Tibial nerve (tissue), 4 donors: ENCODE data around the gene CA11. TPM values are rescaled to one million over a fixed set of nuclear protein-coding genes. Genes with fewer than 3 reads are reported as not detected.
A peak's percentile ranks its signal among the peaks of the same experiment; 100 is the strongest.
"Not testable (repeated sequence)": the region's sequence is repeated elsewhere in the genome, so short reads cannot be mapped to it uniquely, and the experiment has no call there.

Experiments used
- DNase-seq, 2 donors: peaks; one replicate each; pipeline ENCODE4 v3.0.0-alpha.2; 2019; ENCODE audit warnings: low spot score in 2 of 2
- H3K27ac ChIP-seq, 4 donors: fragments of 200-600 bp; sonication (generic) in 3 of 4; one replicate each; pipeline ENCODE4 v1.5.1; 2017 to 2019; ENCODE audit warnings: mild to moderate bottlenecking in 1 of 4
- H3K27me3 ChIP-seq, 2 donors: fragments of 200-600 bp; sonication (generic) in 1 of 2; one replicate each; pipeline versions ENCODE4 v1.5.1 to v1.6.0; 2017 to 2019
- H3K36me3 ChIP-seq, 3 donors: fragments of 200-600 bp; sonication (generic); one replicate each; pipeline ENCODE4 v1.5.1; 2018 to 2019
- H3K4me1 ChIP-seq, 4 donors: fragments of 200-600 bp; sonication (generic) in 3 of 4; one replicate each; pipeline ENCODE4 v1.5.1; 2017 to 2019
- H3K4me3 ChIP-seq, 4 donors: fragments of 200-600 bp; sonication (generic) in 3 of 4; one replicate each; pipeline ENCODE4 v1.5.1; 2017 to 2019; ENCODE audit warnings: mild to moderate bottlenecking in 1 of 4, moderate library complexity in 1 of 4
- H3K9me3 ChIP-seq, 4 donors: fragments of 200-600 bp; sonication (generic) in 3 of 4; one replicate each; pipeline ENCODE4 v1.5.1; 2017 to 2019
- EP300 ChIP-seq, 2 donors: sonication (generic); formaldehyde crosslinking; IDR thresholded peaks; one replicate each; pipeline ENCODE4 v1.6.1; 2017; ENCODE audit warnings: antibody characterized with exemption in 2 of 2, mild to moderate bottlenecking in 1 of 2
- POLR2A ChIP-seq, 2 donors: fragments of 450-650 bp; IDR thresholded peaks; one replicate each; pipeline ENCODE4 v1.6.1; 2017; ENCODE audit warnings: antibody characterized with exemption in 2 of 2, mild to moderate bottlenecking in 2 of 2, moderate library complexity in 2 of 2
- WGBS, 2 donors: methylation state at CpG; one replicate each; pipeline ENCODE4 v1.1.5; 2018; 5-methylcytosine and 5-hydroxymethylcytosine counted together
- total RNA-seq, 4 donors: library from RNA; depleted of rRNA; stranded (reverse); fragments of >200 nt; gene quantifications; one replicate each; pipeline ENCODE4 v1.1.0, GENCODE V29; 2016
- TF ChIP-seq, protein P1 (sequence below), 5 experiments: fragments of 200-600 bp in 3 of 5; fragments of 450-650 bp in 2 of 5; sonication (generic) in 3 of 5; IDR thresholded peaks; one replicate each; pipeline ENCODE4 v1.5.1; 2016 to 2019; ENCODE audit warnings: antibody characterized with exemption in 5 of 5, mild to moderate bottlenecking in 3 of 5, moderate library complexity in 2 of 5

CA11 gene
- total RNA-seq, 4 donors from 2014 or later, result 3.1 to 5.4 (median 4.0) TPM

DNA sequence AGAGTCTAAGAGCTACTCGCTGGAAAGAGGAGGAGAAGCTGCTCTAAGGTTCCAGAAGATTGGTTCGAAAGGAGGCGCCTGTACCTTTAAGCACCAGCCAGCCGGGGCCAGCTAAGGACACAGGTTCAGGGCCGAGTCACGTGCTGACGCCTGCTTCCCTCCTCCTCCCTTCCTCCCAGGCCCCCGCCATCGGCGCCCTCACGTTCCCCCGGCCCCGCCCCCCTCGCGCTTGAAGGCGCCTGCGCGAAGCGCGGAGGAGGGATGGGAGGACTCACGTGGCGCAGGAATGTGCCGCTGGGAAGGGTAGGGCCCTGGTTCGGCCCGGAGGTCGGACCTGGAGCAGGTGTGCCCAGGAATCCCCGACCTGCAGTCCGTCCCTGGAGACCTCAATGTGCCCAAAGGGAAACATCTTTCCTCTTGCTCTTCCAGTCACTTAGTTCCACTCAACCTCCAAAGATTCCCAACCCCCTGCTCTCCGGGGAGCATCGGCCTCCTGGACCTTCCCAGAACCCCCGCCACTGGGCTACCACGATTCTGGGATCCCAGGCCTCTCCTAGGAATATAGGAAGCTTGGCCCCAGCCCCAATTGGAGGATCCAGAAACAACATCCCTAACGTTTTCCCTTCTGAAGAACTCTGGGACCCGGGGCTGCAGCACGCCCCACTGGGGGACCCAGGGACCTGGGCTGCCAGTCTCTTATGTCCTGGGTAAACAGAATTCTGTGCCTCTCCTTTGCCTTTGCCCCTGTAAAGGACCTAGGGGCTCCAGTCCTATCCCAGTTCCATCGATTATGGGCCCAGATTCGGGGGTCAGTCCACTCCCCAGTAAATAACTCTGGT, 11.3 kb downstream of the CA11 start:
- Histone ChIP-seq H3K27ac (peak overlapping the region; percentile 94 to 99 (median 99)), H3K27me3 (no peaks in the 10 kb centered on the region), H3K36me3 (peaks cover 0 to 29% (median 0%) of the 10 kb centered on the region in 3 donors), H3K4me1 (peaks cover 0 to 81% (median 52%) of the 10 kb centered on the region in 4 donors), H3K9me3 (no peaks in the 10 kb centered on the region), H3K4me3 (peak overlapping the region; percentile 18 to 85 (median 60))
- DNase-seq, result peak; percentile 97 to 98
- TF ChIP-seq POLR2A (IDR thresholded peaks at IDR 0.05), result peak; percentile 28 to 78
- TF ChIP-seq, protein P1, sequence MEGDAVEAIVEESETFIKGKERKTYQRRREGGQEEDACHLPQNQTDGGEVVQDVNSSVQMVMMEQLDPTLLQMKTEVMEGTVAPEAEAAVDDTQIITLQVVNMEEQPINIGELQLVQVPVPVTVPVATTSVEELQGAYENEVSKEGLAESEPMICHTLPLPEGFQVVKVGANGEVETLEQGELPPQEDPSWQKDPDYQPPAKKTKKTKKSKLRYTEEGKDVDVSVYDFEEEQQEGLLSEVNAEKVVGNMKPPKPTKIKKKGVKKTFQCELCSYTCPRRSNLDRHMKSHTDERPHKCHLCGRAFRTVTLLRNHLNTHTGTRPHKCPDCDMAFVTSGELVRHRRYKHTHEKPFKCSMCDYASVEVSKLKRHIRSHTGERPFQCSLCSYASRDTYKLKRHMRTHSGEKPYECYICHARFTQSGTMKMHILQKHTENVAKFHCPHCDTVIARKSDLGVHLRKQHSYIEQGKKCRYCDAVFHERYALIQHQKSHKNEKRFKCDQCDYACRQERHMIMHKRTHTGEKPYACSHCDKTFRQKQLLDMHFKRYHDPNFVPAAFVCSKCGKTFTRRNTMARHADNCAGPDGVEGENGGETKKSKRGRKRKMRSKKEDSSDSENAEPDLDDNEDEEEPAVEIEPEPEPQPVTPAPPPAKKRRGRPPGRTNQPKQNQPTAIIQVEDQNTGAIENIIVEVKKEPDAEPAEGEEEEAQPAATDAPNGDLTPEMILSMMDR (IDR thresholded peaks at IDR 0.05), result peak in 1 of 5 experiments; percentile 39
- TF ChIP-seq EP300 (IDR thresholded peaks at IDR 0.05), result peak; percentile 96 to 98
- WGBS, 2 donors, result 3 to 6% methylated on average over 28 to 37 of the region's 37 CpGs

DNA sequence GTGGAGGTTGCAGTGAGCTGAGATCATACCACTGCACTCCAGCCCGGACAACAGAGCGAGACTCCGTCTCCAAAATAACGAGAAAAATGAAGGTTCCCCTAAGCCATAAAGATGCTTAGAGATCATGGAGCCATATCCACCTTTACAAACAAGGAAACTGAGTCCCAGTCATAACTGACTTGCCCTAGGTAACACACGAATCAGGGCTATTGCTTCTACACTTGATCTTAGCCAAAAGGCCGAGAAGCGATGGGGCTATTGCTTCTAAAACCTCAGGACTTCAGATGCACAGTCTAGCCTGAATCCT, 12.0 kb downstream of the CA11 start:
- TF ChIP-seq EP300 (IDR thresholded peaks at IDR 0.05) (no peak), POLR2A (IDR thresholded peaks at IDR 0.05) (no peak)
- TF ChIP-seq, protein P1 (IDR thresholded peaks at IDR 0.05), result no peak
- Histone ChIP-seq H3K9me3 (no peaks in the 10 kb centered on the region), H3K4me1 (peaks cover 0 to 84% (median 51%) of the 10 kb centered on the region in 4 donors), H3K27ac (peak overlapping the region; percentile 94 to 99 (median 99)), H3K27me3 (no peaks in the 10 kb centered on the region), H3K4me3 (peak overlapping the region in 2 of 4 donors; percentile 30 to 85), H3K36me3 (peaks cover 0 to 36% (median 0%) of the 10 kb centered on the region in 3 donors)
- DNase-seq, result no peak
- 39% methylated on average over 7 of the region's 7 CpGs for WGBS, 2 donors

DNA sequence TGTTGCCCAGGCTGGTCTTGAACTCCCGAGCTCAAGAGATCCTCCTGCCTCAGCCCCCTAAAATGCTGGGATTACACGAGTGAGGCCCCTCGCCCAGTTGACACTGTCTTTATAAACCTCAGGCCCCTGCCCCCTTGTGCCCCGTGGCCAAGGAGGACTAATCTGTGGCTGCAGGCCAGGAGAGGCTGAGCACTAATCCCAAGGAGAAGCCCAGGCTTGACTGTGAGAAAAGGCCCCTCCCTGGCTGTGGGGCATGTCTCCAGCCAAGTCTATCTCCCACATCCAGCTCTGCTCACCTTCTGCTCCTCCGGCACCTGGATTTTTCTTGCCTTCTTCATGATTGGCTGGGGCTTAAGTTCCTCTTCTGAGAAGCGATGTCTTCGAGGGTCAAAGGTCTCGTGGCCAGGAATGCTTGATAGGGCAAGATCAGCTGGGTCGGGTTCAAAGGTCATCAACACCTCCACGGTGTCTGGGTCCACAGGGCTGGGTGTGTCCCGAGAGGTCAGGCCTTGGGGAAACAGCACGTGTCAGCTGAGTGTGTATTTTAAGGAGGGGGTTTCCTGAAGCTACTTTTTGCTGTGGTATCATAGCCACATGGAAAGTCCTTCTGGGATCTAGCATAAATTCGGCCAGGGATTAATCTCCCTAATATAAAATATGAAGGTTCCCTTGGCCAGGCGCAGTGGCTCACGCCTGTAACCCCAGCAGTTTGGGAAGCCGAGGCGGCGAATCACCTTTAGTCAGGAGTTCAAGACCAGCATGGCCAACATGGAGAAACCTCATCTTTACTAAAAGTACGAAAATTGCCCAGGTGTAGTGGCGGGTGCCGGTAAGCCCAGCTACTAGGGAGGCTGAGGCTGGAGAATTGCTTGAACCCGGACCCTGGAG, 12.6 kb downstream of the CA11 start:
- Histone ChIP-seq H3K27ac (peak overlapping the region; percentile 94 to 99 (median 99)), H3K4me1 (peaks cover 0 to 84% (median 46%) of the 10 kb centered on the region in 4 donors)

DNA sequence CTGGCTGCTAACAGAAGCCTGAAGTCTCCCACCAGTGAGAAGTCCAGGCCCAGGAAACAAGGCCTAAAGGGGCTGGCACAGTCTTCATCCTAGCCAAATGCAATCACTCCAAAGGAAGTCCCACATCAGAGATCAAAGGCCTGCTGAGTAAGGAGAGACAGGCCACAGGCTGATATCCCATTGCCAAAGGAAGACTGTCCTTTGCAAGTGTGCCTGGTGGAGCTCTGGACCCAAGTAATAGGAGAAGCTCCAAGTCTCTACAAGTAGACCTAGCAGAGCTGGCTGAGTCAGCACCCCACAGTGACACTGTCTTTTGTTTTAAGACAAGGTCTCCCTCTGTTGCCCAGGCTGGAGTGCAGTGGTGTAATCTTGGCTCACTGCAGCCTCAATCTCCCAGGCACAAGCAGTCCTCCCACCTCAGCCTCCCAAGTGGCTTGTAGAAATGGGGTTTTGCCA, 13.3 kb downstream of the CA11 start:
- no peaks in the 10 kb centered on the region for H3K9me3 ChIP-seq
- H3K36me3 ChIP-seq, result peaks cover 0 to 49% (median 0%) of the 10 kb centered on the region in 3 donors
- H3K4me1 ChIP-seq, result peaks cover 0 to 84% (median 45%) of the 10 kb centered on the region in 4 donors
- no peak for DNase-seq
- H3K4me3 ChIP-seq, result no peak overlapping the region
- TF ChIP-seq POLR2A (IDR thresholded peaks at IDR 0.05), result no peak
- TF ChIP-seq, protein P1 (IDR thresholded peaks at IDR 0.05), result no peak
- no peak for TF ChIP-seq EP300 (IDR thresholded peaks at IDR 0.05)
- peak overlapping the region; percentile 94 to 99 (median 99) for H3K27ac ChIP-seq
- no peaks in the 10 kb centered on the region for H3K27me3 ChIP-seq

More for the DNA sequence above, 12.6 kb downstream of the CA11 start:
- Histone ChIP-seq H3K4me3 (peak overlapping the region in 1 of 4 donors; percentile 30), H3K36me3 (peaks cover 0 to 42% (median 0%) of the 10 kb centered on the region in 3 donors), H3K27me3 (no peaks in the 10 kb centered on the region), H3K9me3 (no peaks in the 10 kb centered on the region)
- TF ChIP-seq POLR2A (IDR thresholded peaks at IDR 0.05), result no peak
- no peak for TF ChIP-seq EP300 (IDR thresholded peaks at IDR 0.05)
- TF ChIP-seq, protein P1 (IDR thresholded peaks at IDR 0.05), result no peak
- DNase-seq, result no peak
- 67 to 69% methylated on average over 22 of the region's 22 CpGs for WGBS, 2 donors

DNA sequence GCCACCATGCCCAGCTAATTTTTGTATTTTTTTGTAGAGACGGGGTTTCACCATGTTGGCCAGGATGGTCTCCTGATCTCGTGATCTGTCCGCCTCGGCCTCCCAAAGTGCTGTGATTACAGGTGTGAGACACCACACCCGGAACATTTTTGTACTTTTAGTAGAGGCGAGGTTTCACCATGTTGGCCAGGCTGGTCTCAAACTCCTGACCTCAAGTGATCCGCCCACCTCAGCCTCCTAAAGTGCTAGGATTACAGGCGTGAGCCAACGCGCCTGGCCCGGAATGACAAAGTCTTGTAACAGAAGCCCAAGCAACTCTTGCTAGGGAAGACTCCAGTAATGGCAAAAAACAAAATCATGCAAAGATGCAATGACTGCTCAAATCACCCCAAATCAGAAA, 13.7 kb downstream of the CA11 start:
- H3K9me3 ChIP-seq, H3K4me3 ChIP-seq, DNase-seq, H3K27me3 ChIP-seq: not testable (repeated sequence)
- peak overlapping the region in 3 of 4 donors; percentile 29 to 99 (median 94) for H3K27ac ChIP-seq
- WGBS, 2 donors, result 87 to 89% methylated on average over 10 to 11 of the region's 11 CpGs
- H3K4me1 ChIP-seq, result peaks cover 0 to 84% (median 45%) of the 10 kb centered on the region in 4 donors
- peaks cover 0 to 53% (median 0%) of the 10 kb centered on the region in 3 donors for H3K36me3 ChIP-seq
